ENCODE measurements around the gene MCRIP2. TPM values are rescaled to one million over a fixed set of nuclear protein-coding genes. Genes with fewer than 3 reads are reported as not detected.
A peak's percentile ranks its signal among the peaks of the same experiment; 100 is the strongest.

Gene MCRIP2
- total RNA-seq, 2 donors from 2014 or later: 41.2 to 47.5 TPM

- no peak for ATAC-seq
- TF ChIP-seq POLR2A (IDR thresholded peaks at IDR 0.05) (no peak), CTCF (IDR thresholded peaks at IDR 0.05) (no peak)
- Histone ChIP-seq H3K9me3 (no peaks in the 10 kb centered on the region), H3K27me3 (no peaks in the 10 kb centered on the region), H3K27ac (no peak overlapping the region), H3K36me3 (replicated peaks in 1 of 2; ENCODE audit: insufficient read depth in 1 of 2, low read depth in 2 of 2) (peaks cover 4 to 7% of the 10 kb centered on the region in 2 donors), H3K4me1 (peaks cover 14% of the 10 kb centered on the region), H3K4me3 (no peak overlapping the region)
- 70 to 78% methylated on average over 15 to 28 of the region's 29 CpGs for WGBS, 2 donors
- intact Hi-C loops (cut with DNase I): no loop called here
- DNase-seq: peak in 2 of 4 donors; percentile 13 to 21
Observed at GRCh38 chr16:629185-629832, 12.3 kb upstream of the MCRIP2 start.

DNA sequence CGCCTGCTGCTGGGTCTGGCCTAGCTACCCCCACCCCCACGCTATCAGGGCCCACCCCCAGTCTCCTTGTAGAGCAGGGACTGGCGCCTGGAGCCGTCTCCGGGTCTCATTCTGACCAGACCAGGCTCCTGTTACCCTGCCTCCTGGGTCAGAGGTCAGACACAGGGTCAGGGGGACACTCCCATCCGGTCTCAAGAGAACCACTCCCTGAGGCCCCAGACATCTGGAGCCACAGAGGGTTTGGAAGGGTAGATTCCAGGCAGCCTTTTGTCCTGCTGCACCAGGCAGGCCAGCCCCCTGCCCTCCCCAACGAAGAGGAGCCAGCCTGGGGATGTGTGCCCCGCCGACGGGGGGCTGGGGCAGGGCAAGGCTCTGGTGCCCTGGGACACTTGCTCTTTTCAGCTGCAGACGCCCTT is 11.8 kb upstream of the MCRIP2 start:
- H3K4me1 ChIP-seq: peaks cover 17% of the 10 kb centered on the region
- WGBS, 2 donors: 40 to 55% methylated on average over 1 to 6 of the region's 11 CpGs
- ATAC-seq (peak; percentile 5), DNase-seq (peak in 2 of 4 donors; percentile 15 to 17)
- intact Hi-C loops (cut with DNase I): no loop called here
- no peaks in the 10 kb centered on the region for H3K27me3 ChIP-seq
- H3K4me3 ChIP-seq: no peak overlapping the region
- H3K27ac ChIP-seq: no peak overlapping the region
- no peaks in the 10 kb centered on the region for H3K9me3 ChIP-seq
- peaks cover 4 to 7% of the 10 kb centered on the region in 2 donors for H3K36me3 ChIP-seq (replicated peaks in 1 of 2; ENCODE audit: insufficient read depth in 1 of 2, low read depth in 2 of 2)
- TF ChIP-seq POLR2A (IDR thresholded peaks at IDR 0.05) (no peak), CTCF (IDR thresholded peaks at IDR 0.05) (no peak)

DNA sequence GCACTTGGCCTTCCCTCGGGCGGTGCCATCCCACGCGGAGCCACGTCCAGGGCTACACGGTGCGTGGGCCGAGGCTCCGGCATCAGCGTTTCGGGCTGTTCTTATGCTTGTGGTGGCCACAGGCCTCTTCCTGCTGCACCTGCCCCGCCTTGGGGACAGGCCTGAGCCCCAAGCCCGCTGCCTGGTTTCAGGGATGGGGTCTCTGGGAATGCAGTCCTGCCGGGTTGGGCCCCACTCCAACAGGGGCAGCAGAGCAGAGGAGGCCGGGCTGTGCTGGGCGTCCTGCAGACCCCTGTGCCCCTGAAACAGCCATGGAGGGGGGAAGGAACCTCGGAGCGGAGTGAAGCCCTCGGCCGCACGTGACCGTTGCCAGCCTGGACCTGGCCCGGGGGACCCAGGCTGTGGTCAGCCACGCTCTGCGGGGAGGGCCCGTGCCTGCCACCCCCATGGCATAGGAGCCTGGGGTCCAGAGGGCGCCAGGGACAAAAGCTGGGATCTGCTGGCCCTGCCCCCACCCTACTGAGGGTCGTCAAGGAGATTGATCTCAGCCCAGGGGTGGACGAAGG is 11.3 kb upstream of the MCRIP2 start:
- H3K4me1 ChIP-seq: peaks cover 22% of the 10 kb centered on the region
- H3K9me3 ChIP-seq: no peaks in the 10 kb centered on the region
- H3K36me3 ChIP-seq (replicated peaks in 1 of 2; ENCODE audit: insufficient read depth in 1 of 2, low read depth in 2 of 2): peaks cover 4 to 7% of the 10 kb centered on the region in 2 donors
- ATAC-seq: no peak
- intact Hi-C loops (cut with DNase I): no loop called here
- WGBS, 2 donors: 50 to 63% methylated on average over 2 to 29 of the region's 29 CpGs
- H3K4me3 ChIP-seq: no peak overlapping the region
- H3K27ac ChIP-seq: no peak overlapping the region
- DNase-seq: peak in 2 of 4 donors; percentile 14 to 17
- TF ChIP-seq CTCF (IDR thresholded peaks at IDR 0.05) (no peak), POLR2A (IDR thresholded peaks at IDR 0.05) (no peak)
- H3K27me3 ChIP-seq: no peaks in the 10 kb centered on the region

DNA sequence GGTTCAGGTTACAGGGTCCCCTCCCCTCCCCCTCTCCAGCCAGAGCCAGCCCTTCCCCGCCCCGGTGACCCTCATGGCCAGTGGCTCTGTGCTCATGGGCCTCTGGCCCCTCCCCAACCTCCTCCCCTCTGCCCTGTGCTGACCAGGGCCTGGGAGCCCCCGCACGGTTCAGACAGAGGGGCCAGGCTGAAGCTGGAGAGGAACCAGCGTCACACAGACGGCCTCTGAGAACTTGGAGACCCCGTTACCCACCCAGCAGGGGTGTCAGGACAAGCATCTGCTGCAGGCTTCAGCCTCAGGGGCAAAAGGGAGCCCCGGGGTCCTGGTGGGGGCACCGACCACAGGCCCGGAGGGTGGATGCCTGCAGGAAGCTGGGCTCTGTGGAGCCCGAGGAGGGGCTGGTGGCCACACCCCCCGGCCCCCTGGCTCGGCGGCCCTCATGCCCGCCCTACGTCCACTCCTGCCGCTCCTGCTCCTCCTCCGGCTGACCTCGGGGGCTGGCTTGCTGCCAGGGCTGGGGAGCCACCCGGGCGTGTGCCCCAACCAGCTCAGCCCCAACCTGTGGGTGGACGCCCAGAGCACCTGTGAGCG is 10.7 kb upstream of the MCRIP2 start, which contains the start of gene WFIKKN1:
TSS of gene WFIKKN1 (plus strand) at position 171 of the 591 bp plus-strand sequence. CDS start at position 440, 269 bp downstream.
- peaks cover 27% of the 10 kb centered on the region for H3K4me1 ChIP-seq
- H3K4me3 ChIP-seq: no peak within 1 kb of the TSS
- no peaks in the 10 kb centered on the region for H3K27me3 ChIP-seq
- H3K9me3 ChIP-seq: no peaks in the 10 kb centered on the region
- TF ChIP-seq POLR2A (IDR thresholded peaks at IDR 0.05): no peak
- TF ChIP-seq CTCF (IDR thresholded peaks at IDR 0.05): no peak
- no peak within 1 kb of the TSS for H3K27ac ChIP-seq
- WGBS, 2 donors: 3 to 8% methylated on average over 4 to 20 of the region's 23 CpGs
- DNase-seq: peak; percentile 52 to 77 (median 62)
- peaks cover 4 to 6% of the 10 kb centered on the region in 2 donors for H3K36me3 ChIP-seq (replicated peaks in 1 of 2; ENCODE audit: insufficient read depth in 1 of 2, low read depth in 2 of 2)
- ATAC-seq: peak; percentile 38
- intact Hi-C loops (cut with DNase I): no loop called here

Data from body of pancreas (tissue), 4 donors.